ENCODE data around the gene STAC. TPM values are rescaled to one million over a fixed set of nuclear protein-coding genes. Genes with fewer than 3 reads are reported as not detected.
"Not testable (repeated sequence)": the region's sequence is repeated elsewhere in the genome, so short reads cannot be mapped to it uniquely, and the experiment has no call there.

The STAC gene
- polyA plus RNA-seq, 1 donor, result 35.4 TPM

- no peak for DNase-seq
These were observed 140.7 kb downstream of the STAC start for GRCh38 chr3:36521007-36521379.

- DNase-seq, result no peak
These were observed 144.3 kb downstream of the STAC start for GRCh38 chr3:36524560-36524959.

- no peak for DNase-seq
These were observed 145.0 kb downstream of the STAC start for GRCh38 chr3:36525115-36525801.

- DNase-seq, result no peak
These were observed 157.9 kb downstream of the STAC start for GRCh38 chr3:36538136-36538749.

GRCh38 chr3:36540888-36541518 is 160.7 kb downstream of the STAC start:
- DNase-seq, result no peak

GRCh38 chr3:36542186-36542585 is 161.9 kb downstream of the STAC start:
- no peak for DNase-seq

- no peak for DNase-seq
These were observed 163.1 kb downstream of the STAC start for GRCh38 chr3:36543276-36543997.

- DNase-seq, result no peak
These were observed 165.9 kb downstream of the STAC start for GRCh38 chr3:36546226-36546625.

- DNase-seq, result no peak
These were observed 168.4 kb downstream of the STAC start for GRCh38 chr3:36548712-36549111.

GRCh38 chr3:36557021-36557707 is 176.9 kb downstream of the STAC start:
- no peak for DNase-seq

- DNase-seq, result no peak
These were observed 177.6 kb downstream of the STAC start for GRCh38 chr3:36557708-36558421.

GRCh38 chr3:36558961-36559360 is 178.7 kb downstream of the STAC start:
- no peak for DNase-seq

- DNase-seq, result no peak
These were observed 180.4 kb downstream of the STAC start for GRCh38 chr3:36560685-36561084.

- no peak for DNase-seq
These were observed 181.3 kb downstream of the STAC start for GRCh38 chr3:36561601-36562000.

- no peak for DNase-seq
These were observed 182.6 kb downstream of the STAC start for GRCh38 chr3:36562945-36563344.

GRCh38 chr3:36575241-36575640 is 194.9 kb downstream of the STAC start:
- DNase-seq, result no peak

GRCh38 chr3:36578418-36578817 is 198.1 kb downstream of the STAC start:
- DNase-seq, result not testable (repeated sequence)

GRCh38 chr3:36579746-36580145 is 199.4 kb downstream of the STAC start:
- no peak for DNase-seq

- DNase-seq, result peak; percentile 42
These were observed 200.4 kb downstream of the STAC start for GRCh38 chr3:36580716-36581115.

- no peak for DNase-seq
These were observed 211.7 kb downstream of the STAC start for GRCh38 chr3:36591959-36592358.

GRCh38 chr3:36595511-36595910 is 215.2 kb downstream of the STAC start:
- no peak for DNase-seq

GRCh38 chr3:36596419-36596818 is 216.1 kb downstream of the STAC start:
- no peak for DNase-seq
